ENCODE data around the gene PLEKHA5. TPM values are rescaled to one million over a fixed set of nuclear protein-coding genes. Genes with fewer than 3 reads are reported as not detected.

The PLEKHA5 gene
- total and polyA plus RNA-seq, 2 of the 4 experiments (the other 2 are of a cell fraction): 5.3 to 12.2 TPM

DNA sequence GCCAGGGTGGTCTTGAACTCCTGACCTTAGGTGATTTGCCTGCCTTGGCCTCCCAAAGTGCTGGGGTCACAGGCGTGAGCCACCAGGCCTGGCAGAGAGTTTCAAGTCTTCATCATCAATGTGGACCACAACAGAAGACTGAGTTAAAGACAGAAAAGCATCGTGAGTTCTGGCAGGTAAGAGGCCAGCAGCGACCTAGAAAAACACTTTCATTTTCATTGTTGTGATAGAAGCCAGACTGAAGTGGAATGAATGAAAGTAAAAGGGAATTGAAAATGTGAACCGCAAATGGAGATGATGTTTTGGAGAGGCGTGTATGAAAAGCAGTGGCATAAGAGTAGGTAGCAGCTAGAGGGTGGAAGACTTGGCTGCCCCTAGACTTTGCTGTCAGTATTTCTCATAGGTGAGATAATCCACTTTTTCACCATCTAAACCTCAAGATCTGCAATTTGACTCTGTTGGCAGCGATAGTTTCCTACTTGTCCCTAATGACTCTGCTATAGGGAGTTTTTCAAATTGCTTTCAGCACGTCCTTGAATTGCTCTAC lies 47.1 kb upstream of the PLEKHA5 start:
- Histone ChIP-seq H2AK9ac (replicated peaks; ENCODE audit: low read depth, low read length, poor library complexity) (no peak overlapping the region), H3K4me1 (ENCODE audit: control insufficient read depth, insufficient read depth, low read length) (no peaks in the 10 kb centered on the region), H3K23ac (ENCODE audit: low read depth, low read length) (no peak overlapping the region), H3K9ac (ENCODE audit: low read depth, low read length) (no peak overlapping the region), H3K4ac (ENCODE audit: low read depth, low read length) (no peak overlapping the region), H3K14ac (replicated peaks; ENCODE audit: low read depth, low read length) (no peak overlapping the region), H3K27me3 (ENCODE audit: control insufficient read depth, insufficient read depth, low read length) (no peaks in the 10 kb centered on the region), H3K56ac (ENCODE audit: extremely low read depth, insufficient read depth, low read length) (no peak overlapping the region), H2AFZ (replicated peaks; ENCODE audit: low read length, poor library complexity) (no peak overlapping the region), H4K91ac (ENCODE audit: insufficient read depth, low read depth, low read length) (no peak overlapping the region), H4K20me1 (ENCODE audit: insufficient read depth, low read length) (no peaks in the 10 kb centered on the region), H3K36me3 (ENCODE audit: control insufficient read depth, insufficient read depth, low read length) (no peaks in the 10 kb centered on the region), H3K27ac (ENCODE audit: insufficient read depth, low read length) (no peak overlapping the region), H3K79me1 (ENCODE audit: low read depth in 1 of 2, low read length in 2 of 2) (no peaks in the 10 kb centered on the region), H3K9me3 (ENCODE audit: control insufficient read depth, insufficient read depth, low read length) (no peaks in the 10 kb centered on the region), H2BK5ac (ENCODE audit: low read depth, low read length, poor library complexity, severe bottlenecking) (no peak overlapping the region), H4K8ac (ENCODE audit: low read depth in 2 of 2, low read length in 2 of 2) (no peak overlapping the region), H2BK120ac (ENCODE audit: low read depth, low read length) (no peak overlapping the region), H3K9me1 (ENCODE audit: insufficient read depth, low read length) (no peaks in the 10 kb centered on the region), H3K4me2 (ENCODE audit: low read depth, low read length) (no peak overlapping the region), H2AK5ac (ENCODE audit: low read depth, low read length) (no peak overlapping the region), H3K18ac (ENCODE audit: low read depth, low read length) (no peak overlapping the region), H4K5ac (ENCODE audit: low read depth, low read length) (no peak overlapping the region), H3K4me3 (ENCODE audit: insufficient read depth, low read depth, low read length) (no peak overlapping the region), H2BK15ac (ENCODE audit: low read depth, low read length) (no peak overlapping the region), H2BK20ac (ENCODE audit: low read depth, low read length) (no peak overlapping the region)
- intact Hi-C loops (cut with micrococcal nuclease): no loop called here
- in situ Hi-C loops (cut with MboI; ENCODE audit: low sequenced_read_pairs): no loop called here
- dilution Hi-C loops (cut with HindIII; ENCODE audit: low sequenced_read_pairs, unreplicated experiment): no loop called here
- ChIA-PET CTCF (no interaction called here), POLR2A (ENCODE audit: unreplicated experiment) (no interaction called here)
- ATAC-seq (ENCODE audit: low read depth) (no peak), DNase-seq (no peak)
- 84 to 100% methylated on average over 2 to 3 of the region's 7 CpGs for WGBS, 2 experiments (ENCODE audit: extremely low coverage in 2 of 2, insufficient read length in 1 of 2)
- TF ChIP-seq CHD1 (IDR thresholded peaks at IDR 0.05; ENCODE audit: low read depth, low read length): no peak
- TF ChIP-seq RFX5 (IDR thresholded peaks at IDR 0.05; ENCODE audit: low read depth, low read length): no peak
- TF ChIP-seq SMC3 (IDR thresholded peaks at IDR 0.05; ENCODE audit: low read depth, low read length): no peak
- no peak for TF ChIP-seq POLR2A (IDR thresholded peaks at IDR 0.05; ENCODE audit: low read depth, low read length)
- TF ChIP-seq NFE2L2 (IDR thresholded peaks at IDR 0.05; ENCODE audit: low read depth, low read length): no peak
- TF ChIP-seq RAD21 (IDR thresholded peaks at IDR 0.05; ENCODE audit: low read length): no peak
- TF ChIP-seq BHLHE40 (IDR thresholded peaks at IDR 0.05; ENCODE audit: low read depth, low read length): no peak
- TF ChIP-seq CTCF (conservative IDR thresholded peaks at IDR 0.05; ENCODE audit: low read depth, low read length): no peak
- TF ChIP-seq RCOR1 (IDR thresholded peaks at IDR 0.05; ENCODE audit: insufficient replicate concordance, low read length): no peak
- TF ChIP-seq ELK1 (IDR thresholded peaks at IDR 0.05; ENCODE audit: borderline replicate concordance, low read depth, low read length): no peak
- no peak for TF ChIP-seq MAZ (IDR thresholded peaks at IDR 0.05; ENCODE audit: borderline replicate concordance, low read depth, low read length)
- no peak for TF ChIP-seq FOS (IDR thresholded peaks at IDR 0.05; ENCODE audit: low read depth, low read length)
- TF ChIP-seq, protein P1, sequence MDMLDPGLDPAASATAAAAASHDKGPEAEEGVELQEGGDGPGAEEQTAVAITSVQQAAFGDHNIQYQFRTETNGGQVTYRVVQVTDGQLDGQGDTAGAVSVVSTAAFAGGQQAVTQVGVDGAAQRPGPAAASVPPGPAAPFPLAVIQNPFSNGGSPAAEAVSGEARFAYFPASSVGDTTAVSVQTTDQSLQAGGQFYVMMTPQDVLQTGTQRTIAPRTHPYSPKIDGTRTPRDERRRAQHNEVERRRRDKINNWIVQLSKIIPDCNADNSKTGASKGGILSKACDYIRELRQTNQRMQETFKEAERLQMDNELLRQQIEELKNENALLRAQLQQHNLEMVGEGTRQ (IDR thresholded peaks at IDR 0.05; ENCODE audit: low read depth, low read length): no peak
- no peak for TF ChIP-seq MAFK (IDR thresholded peaks at IDR 0.05; ENCODE audit: low read depth, low read length)
- TF ChIP-seq CEBPB (IDR thresholded peaks at IDR 0.05; ENCODE audit: low read depth, low read length): no peak
- TF ChIP-seq MXI1 (IDR thresholded peaks at IDR 0.05; ENCODE audit: borderline replicate concordance, low read depth, low read length): no peak
- BruUV-seq (replicated peaks): no TSS peak

Measured in IMR-90 (cell line).